ENCODE results near the gene SERPINE1. TPM values are rescaled to one million over a fixed set of nuclear protein-coding genes. Genes with fewer than 3 reads are reported as not detected.
A peak's percentile ranks its signal among the peaks of the same experiment; 100 is the strongest.

SERPINE1 gene
- total and polyA plus RNA-seq, 2 of the 13 experiments (the other 11 are each of a cell fraction or from before 2014, with no cell fraction given) = 21.2 to 1,576 TPM

DNA sequence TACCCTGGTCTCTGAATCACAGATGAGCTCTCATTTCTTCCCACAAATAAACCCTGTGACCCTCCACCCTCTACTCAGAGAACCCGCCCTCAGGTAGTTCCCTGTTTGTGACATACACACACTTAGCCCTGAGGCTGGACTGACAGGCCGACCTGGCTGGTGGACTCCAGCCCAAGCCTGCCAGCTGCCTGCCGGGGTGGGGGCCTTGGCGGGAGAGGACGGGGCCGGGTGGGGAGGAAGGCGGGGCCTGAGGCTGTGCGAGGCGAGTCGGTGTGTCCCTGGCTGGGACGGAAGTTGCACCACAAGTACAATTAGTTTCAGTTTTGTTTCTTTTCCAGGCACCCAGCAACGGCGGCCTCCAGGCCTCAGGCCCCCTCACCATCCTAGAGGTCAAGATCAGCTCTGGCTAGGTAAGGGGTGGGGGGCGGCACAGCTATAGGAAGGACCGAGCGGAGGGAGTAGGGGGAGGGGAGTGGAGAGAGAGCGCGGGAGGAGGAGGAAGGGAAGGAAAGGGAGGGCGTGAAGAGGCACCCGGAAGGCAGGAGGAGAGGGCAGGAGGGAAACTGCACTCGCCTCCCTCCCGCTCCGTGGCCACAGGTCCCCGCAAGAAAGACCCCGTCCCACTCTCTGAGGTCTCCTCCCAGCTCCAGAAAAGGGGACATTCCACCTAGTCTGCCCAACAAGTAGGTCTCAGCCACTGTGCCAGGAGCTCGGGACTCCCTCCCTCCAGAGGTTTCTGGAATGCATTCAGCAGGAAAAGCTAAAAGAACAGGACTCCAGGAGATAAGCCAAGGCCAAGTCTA lies 41.5 kb upstream of the SERPINE1 start, which contains the start of gene TRIM56 (continued):
- TF ChIP-seq, protein P1, sequence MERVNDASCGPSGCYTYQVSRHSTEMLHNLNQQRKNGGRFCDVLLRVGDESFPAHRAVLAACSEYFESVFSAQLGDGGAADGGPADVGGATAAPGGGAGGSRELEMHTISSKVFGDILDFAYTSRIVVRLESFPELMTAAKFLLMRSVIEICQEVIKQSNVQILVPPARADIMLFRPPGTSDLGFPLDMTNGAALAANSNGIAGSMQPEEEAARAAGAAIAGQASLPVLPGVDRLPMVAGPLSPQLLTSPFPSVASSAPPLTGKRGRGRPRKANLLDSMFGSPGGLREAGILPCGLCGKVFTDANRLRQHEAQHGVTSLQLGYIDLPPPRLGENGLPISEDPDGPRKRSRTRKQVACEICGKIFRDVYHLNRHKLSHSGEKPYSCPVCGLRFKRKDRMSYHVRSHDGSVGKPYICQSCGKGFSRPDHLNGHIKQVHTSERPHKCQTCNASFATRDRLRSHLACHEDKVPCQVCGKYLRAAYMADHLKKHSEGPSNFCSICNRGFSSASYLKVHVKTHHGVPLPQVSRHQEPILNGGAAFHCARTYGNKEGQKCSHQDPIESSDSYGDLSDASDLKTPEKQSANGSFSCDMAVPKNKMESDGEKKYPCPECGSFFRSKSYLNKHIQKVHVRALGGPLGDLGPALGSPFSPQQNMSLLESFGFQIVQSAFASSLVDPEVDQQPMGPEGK (CRISPR knock-in tag; IDR thresholded peaks at IDR 0.05) = peak; percentile 96
- TF ChIP-seq ZNF788 (CRISPR knock-in tag; IDR thresholded peaks at IDR 0.05; ENCODE audit: borderline replicate concordance) (no peak), HOXA7 (CRISPR knock-in tag; IDR thresholded peaks at IDR 0.05) (no peak), ZC3H13 (CRISPR knock-in tag; IDR thresholded peaks at IDR 0.05) (no peak; the same call in 1 of the 2 replicates), PLRG1 (conservative IDR thresholded peaks at IDR 0.05) (no peak), DRAP1 (CRISPR knock-in tag; IDR thresholded peaks at IDR 0.05) (no peak), EZH2 (conservative IDR thresholded peaks at IDR 0.05; ENCODE audit: low read depth, low read length) (no peak), ZNF546 (CRISPR knock-in tag; conservative IDR thresholded peaks at IDR 0.05) (no peak), ZNF124 (CRISPR knock-in tag; IDR thresholded peaks at IDR 0.05) (no peak), KLF16 (CRISPR knock-in tag; IDR thresholded peaks at IDR 0.05) (peak in 1 of 2 experiments; percentile 52; a peak in 1 of 4 replicates), ZNF660 (CRISPR knock-in tag; IDR thresholded peaks at IDR 0.05; ENCODE audit: borderline replicate concordance, low read depth) (no peak), PHB2 (IDR thresholded peaks at IDR 0.05; ENCODE audit: partially characterized antibody) (no peak), MXI1 (IDR thresholded peaks at IDR 0.05; ENCODE audit: borderline replicate concordance, low read depth, low read length) (peak; percentile 49; the same call in 1 of the 3 replicates), PHF20 (CRISPR knock-in tag; IDR thresholded peaks at IDR 0.05) (peak; percentile 80), SCMH1 (CRISPR knock-in tag; IDR thresholded peaks at IDR 0.05; ENCODE audit: borderline replicate concordance) (no peak)
- TF ChIP-seq, protein P2, sequence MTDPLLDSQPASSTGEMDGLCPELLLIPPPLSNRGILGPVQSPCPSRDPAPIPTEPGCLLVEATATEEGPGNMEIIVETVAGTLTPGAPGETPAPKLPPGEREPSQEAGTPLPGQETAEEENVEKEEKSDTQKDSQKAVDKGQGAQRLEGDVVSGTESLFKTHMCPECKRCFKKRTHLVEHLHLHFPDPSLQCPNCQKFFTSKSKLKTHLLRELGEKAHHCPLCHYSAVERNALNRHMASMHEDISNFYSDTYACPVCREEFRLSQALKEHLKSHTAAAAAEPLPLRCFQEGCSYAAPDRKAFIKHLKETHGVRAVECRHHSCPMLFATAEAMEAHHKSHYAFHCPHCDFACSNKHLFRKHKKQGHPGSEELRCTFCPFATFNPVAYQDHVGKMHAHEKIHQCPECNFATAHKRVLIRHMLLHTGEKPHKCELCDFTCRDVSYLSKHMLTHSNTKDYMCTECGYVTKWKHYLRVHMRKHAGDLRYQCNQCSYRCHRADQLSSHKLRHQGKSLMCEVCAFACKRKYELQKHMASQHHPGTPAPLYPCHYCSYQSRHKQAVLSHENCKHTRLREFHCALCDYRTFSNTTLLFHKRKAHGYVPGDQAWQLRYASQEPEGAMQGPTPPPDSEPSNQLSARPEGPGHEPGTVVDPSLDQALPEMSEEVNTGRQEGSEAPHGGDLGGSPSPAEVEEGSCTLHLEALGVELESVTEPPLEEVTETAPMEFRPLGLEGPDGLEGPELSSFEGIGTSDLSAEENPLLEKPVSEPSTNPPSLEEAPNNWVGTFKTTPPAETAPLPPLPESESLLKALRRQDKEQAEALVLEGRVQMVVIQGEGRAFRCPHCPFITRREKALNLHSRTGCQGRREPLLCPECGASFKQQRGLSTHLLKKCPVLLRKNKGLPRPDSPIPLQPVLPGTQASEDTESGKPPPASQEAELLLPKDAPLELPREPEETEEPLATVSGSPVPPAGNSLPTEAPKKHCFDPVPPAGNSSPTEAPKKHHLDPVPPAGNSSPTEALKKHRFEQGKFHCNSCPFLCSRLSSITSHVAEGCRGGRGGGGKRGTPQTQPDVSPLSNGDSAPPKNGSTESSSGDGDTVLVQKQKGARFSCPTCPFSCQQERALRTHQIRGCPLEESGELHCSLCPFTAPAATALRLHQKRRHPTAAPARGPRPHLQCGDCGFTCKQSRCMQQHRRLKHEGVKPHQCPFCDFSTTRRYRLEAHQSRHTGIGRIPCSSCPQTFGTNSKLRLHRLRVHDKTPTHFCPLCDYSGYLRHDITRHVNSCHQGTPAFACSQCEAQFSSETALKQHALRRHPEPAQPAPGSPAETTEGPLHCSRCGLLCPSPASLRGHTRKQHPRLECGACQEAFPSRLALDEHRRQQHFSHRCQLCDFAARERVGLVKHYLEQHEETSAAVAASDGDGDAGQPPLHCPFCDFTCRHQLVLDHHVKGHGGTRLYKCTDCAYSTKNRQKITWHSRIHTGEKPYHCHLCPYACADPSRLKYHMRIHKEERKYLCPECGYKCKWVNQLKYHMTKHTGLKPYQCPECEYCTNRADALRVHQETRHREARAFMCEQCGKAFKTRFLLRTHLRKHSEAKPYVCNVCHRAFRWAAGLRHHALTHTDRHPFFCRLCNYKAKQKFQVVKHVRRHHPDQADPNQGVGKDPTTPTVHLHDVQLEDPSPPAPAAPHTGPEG (CRISPR knock-in tag; IDR thresholded peaks at IDR 0.05) = no peak
- TF ChIP-seq, protein P3, sequence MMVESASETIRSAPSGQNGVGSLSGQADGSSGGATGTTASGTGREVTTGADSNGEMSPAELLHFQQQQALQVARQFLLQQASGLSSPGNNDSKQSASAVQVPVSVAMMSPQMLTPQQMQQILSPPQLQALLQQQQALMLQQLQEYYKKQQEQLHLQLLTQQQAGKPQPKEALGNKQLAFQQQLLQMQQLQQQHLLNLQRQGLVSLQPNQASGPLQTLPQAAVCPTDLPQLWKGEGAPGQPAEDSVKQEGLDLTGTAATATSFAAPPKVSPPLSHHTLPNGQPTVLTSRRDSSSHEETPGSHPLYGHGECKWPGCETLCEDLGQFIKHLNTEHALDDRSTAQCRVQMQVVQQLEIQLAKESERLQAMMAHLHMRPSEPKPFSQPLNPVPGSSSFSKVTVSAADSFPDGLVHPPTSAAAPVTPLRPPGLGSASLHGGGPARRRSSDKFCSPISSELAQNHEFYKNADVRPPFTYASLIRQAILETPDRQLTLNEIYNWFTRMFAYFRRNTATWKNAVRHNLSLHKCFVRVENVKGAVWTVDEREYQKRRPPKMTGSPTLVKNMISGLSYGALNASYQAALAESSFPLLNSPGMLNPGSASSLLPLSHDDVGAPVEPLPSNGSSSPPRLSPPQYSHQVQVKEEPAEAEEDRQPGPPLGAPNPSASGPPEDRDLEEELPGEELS (CRISPR knock-in tag; IDR thresholded peaks at IDR 0.05) = no peak
- TF ChIP-seq, protein P4, sequence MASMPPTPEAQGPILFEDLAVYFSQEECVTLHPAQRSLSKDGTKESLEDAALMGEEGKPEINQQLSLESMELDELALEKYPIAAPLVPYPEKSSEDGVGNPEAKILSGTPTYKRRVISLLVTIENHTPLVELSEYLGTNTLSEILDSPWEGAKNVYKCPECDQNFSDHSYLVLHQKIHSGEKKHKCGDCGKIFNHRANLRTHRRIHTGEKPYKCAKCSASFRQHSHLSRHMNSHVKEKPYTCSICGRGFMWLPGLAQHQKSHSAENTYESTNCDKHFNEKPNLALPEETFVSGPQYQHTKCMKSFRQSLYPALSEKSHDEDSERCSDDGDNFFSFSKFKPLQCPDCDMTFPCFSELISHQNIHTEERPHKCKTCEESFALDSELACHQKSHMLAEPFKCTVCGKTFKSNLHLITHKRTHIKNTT (CRISPR knock-in tag; IDR thresholded peaks at IDR 0.05) = no peak

Measured in HepG2 (cell line).